Lung microvascular endothelial cell (primary cell): ENCODE measurements around the gene PKD2L2. TPM values are rescaled to one million over a fixed set of nuclear protein-coding genes. Genes with fewer than 3 reads are reported as not detected.
"Not testable (repeated sequence)": the region's sequence is repeated elsewhere in the genome, so short reads cannot be mapped to it uniquely, and the experiment has no call there.

Source experiments
- DNase-seq, 2 donors: peaks; one replicate each; pipeline versions ENCODE4 v3.0.0 to v3.0.0-alpha.2; 2010; ENCODE audit warnings: low read depth in 2 of 2
- total RNA-seq: library from RNA; depleted of rRNA; stranded (reverse); fragments of >200 nt; gene quantifications from 2 replicates; pipeline ENCODE4 v1.2.1, GENCODE V29; 2014

The PKD2L2 gene
- total RNA-seq, 1 donor from 2014 or later, result not detected

GRCh38 chr5:137954131-137954879, 65.0 kb downstream of the PKD2L2 start:
- DNase-seq, result peak in 1 of 2 donors; percentile 93

- DNase-seq, result peak in 1 of 2 donors; percentile 74
These were observed 68.7 kb downstream of the PKD2L2 start for GRCh38 chr5:137957948-137958347.

GRCh38 chr5:137959488-137959887, 70.2 kb downstream of the PKD2L2 start:
- no peak for DNase-seq

GRCh38 chr5:137960141-137960540, 70.9 kb downstream of the PKD2L2 start:
- peak in 1 of 2 donors; percentile 5 for DNase-seq

- no peak for DNase-seq
These were observed 71.6 kb downstream of the PKD2L2 start for GRCh38 chr5:137960819-137961218.

- not testable (repeated sequence) for DNase-seq
These were observed 81.1 kb downstream of the PKD2L2 start for GRCh38 chr5:137970384-137970783.

GRCh38 chr5:137975208-137975607, 86.0 kb downstream of the PKD2L2 start:
- no peak for DNase-seq

GRCh38 chr5:137989419-137989818, 100.2 kb downstream of the PKD2L2 start:
- DNase-seq, result no peak

Other genes with a start within 250 kb of the PKD2L2 start
- gene KLHL3, start 153.4 kb upstream of the PKD2L2 start, total RNA-seq, result 20.7 and 28.6 TPM in 2 replicates
- 10.2 and 14.3 TPM in 2 replicates for gene HNRNPA0, start 135.1 kb upstream of the PKD2L2 start, total RNA-seq
- not detected in 2 replicates for gene MYOT, start 21.6 kb upstream of the PKD2L2 start, total RNA-seq
- gene FAM13B, start 143.6 kb downstream of the PKD2L2 start, total RNA-seq, result 10.9 and 21.6 TPM in 2 replicates
- not detected in 2 replicates for gene WNT8A, start 194.6 kb downstream of the PKD2L2 start, total RNA-seq
- 0.60 and 1.1 TPM in 2 replicates for gene NME5, start 250.0 kb downstream of the PKD2L2 start, total RNA-seq